Measurements from ENCODE around the gene SLC27A2.
"Not testable (repeated sequence)": the region's sequence is repeated elsewhere in the genome, so short reads cannot be mapped to it uniquely, and the experiment has no call there.

The SLC27A2 gene

DNA sequence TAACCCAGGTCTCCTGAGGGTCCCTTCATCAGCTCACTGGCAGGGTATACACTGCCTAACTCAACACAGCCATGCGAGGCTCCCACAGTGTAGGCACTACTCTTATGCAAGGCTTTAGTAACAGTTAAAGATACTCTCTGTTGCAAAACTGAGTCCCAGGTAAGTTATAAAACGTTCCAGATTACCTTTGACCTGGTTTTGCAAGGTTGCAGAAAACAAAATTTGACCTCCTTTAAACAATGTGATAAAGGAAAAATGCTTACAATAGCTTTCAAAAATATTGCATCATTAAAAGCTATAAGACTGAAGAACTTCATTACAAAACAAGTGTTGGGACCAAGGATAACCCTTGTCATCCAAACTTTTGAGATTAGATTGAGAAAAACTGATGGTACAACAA lies 5.5 kb downstream of the SLC27A2 start:
- no peaks in the 10 kb centered on the region for H3F3A ChIP-seq (ENCODE audit: insufficient read depth)
- no peak overlapping the region for H3K4me2 ChIP-seq (ENCODE audit: low read depth, low read length, poor library complexity, severe bottlenecking)
- no peak overlapping the region for H2AFZ ChIP-seq (ENCODE audit: low read depth, low read length, severe bottlenecking)
- TF ChIP-seq EZH2phosphoT487 (conservative IDR thresholded peaks at IDR 0.05; ENCODE audit: low read length): no peak
- TF ChIP-seq, protein P1, sequence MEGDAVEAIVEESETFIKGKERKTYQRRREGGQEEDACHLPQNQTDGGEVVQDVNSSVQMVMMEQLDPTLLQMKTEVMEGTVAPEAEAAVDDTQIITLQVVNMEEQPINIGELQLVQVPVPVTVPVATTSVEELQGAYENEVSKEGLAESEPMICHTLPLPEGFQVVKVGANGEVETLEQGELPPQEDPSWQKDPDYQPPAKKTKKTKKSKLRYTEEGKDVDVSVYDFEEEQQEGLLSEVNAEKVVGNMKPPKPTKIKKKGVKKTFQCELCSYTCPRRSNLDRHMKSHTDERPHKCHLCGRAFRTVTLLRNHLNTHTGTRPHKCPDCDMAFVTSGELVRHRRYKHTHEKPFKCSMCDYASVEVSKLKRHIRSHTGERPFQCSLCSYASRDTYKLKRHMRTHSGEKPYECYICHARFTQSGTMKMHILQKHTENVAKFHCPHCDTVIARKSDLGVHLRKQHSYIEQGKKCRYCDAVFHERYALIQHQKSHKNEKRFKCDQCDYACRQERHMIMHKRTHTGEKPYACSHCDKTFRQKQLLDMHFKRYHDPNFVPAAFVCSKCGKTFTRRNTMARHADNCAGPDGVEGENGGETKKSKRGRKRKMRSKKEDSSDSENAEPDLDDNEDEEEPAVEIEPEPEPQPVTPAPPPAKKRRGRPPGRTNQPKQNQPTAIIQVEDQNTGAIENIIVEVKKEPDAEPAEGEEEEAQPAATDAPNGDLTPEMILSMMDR (IDR thresholded peaks at IDR 0.05; ENCODE audit: insufficient read depth, low read length, poor library complexity, severe bottlenecking): no peak
- H3K27ac ChIP-seq (ENCODE audit: low read depth, low read length): no peak overlapping the region
- H3K9me2 ChIP-seq (replicated peaks; ENCODE audit: insufficient read depth, low read length): no peaks in the 10 kb centered on the region
- H3K79me2 ChIP-seq (ENCODE audit: insufficient read depth, low read length): no peaks in the 10 kb centered on the region
- H3K9me3 ChIP-seq (ENCODE audit: insufficient read depth, low read length): no peaks in the 10 kb centered on the region
- H3K27me3 ChIP-seq (ENCODE audit: low read length): no peaks in the 10 kb centered on the region
- no peaks in the 10 kb centered on the region for H3K36me3 ChIP-seq (ENCODE audit: low read length)
- no peak overlapping the region for H3K9ac ChIP-seq (ENCODE audit: low read length)
- H3K4me3 ChIP-seq (ENCODE audit: insufficient read depth, low read length, poor library complexity, severe bottlenecking): no peak overlapping the region
- no peaks in the 10 kb centered on the region for H4K20me1 ChIP-seq (ENCODE audit: low read depth, low read length)

GRCh38 chr15:50187997-50188396 lies 6.0 kb downstream of the SLC27A2 start:
- TF ChIP-seq EZH2phosphoT487 (conservative IDR thresholded peaks at IDR 0.05; ENCODE audit: low read length): no peak
- TF ChIP-seq, protein P1 (IDR thresholded peaks at IDR 0.05; ENCODE audit: insufficient read depth, low read length, poor library complexity, severe bottlenecking): no peak
- Histone ChIP-seq H3K9me3 (ENCODE audit: insufficient read depth, low read length) (no peaks in the 10 kb centered on the region), H3K27ac (ENCODE audit: low read depth, low read length) (no peak overlapping the region), H3K79me2 (ENCODE audit: insufficient read depth, low read length) (no peaks in the 10 kb centered on the region), H3K9ac (ENCODE audit: low read length) (no peak overlapping the region), H3F3A (ENCODE audit: insufficient read depth) (no peaks in the 10 kb centered on the region), H2AFZ (ENCODE audit: low read depth, low read length, severe bottlenecking) (no peak overlapping the region), H3K27me3 (ENCODE audit: low read length) (no peaks in the 10 kb centered on the region), H3K4me2 (ENCODE audit: low read depth, low read length, poor library complexity, severe bottlenecking) (no peak overlapping the region), H3K4me3 (ENCODE audit: insufficient read depth, low read length, poor library complexity, severe bottlenecking) (no peak overlapping the region), H4K20me1 (ENCODE audit: low read depth, low read length) (no peaks in the 10 kb centered on the region), H3K9me2 (replicated peaks; ENCODE audit: insufficient read depth, low read length) (no peaks in the 10 kb centered on the region), H3K36me3 (ENCODE audit: low read length) (no peaks in the 10 kb centered on the region)

GRCh38 chr15:50188793-50189192 lies 6.8 kb downstream of the SLC27A2 start:
- H3K9ac ChIP-seq (ENCODE audit: low read length); H3K4me3 ChIP-seq (ENCODE audit: insufficient read depth, low read length, poor library complexity, severe bottlenecking); H3K9me2 ChIP-seq (replicated peaks; ENCODE audit: insufficient read depth, low read length); H3F3A ChIP-seq (ENCODE audit: insufficient read depth); H4K20me1 ChIP-seq (ENCODE audit: low read depth, low read length); H3K4me2 ChIP-seq (ENCODE audit: low read depth, low read length, poor library complexity, severe bottlenecking); H3K79me2 ChIP-seq (ENCODE audit: insufficient read depth, low read length); H3K27ac ChIP-seq (ENCODE audit: low read depth, low read length); H2AFZ ChIP-seq (ENCODE audit: low read depth, low read length, severe bottlenecking); H3K36me3 ChIP-seq (ENCODE audit: low read length); H3K9me3 ChIP-seq (ENCODE audit: insufficient read depth, low read length); H3K27me3 ChIP-seq (ENCODE audit: low read length): not testable (repeated sequence)

GRCh38 chr15:50189633-50190032 lies 7.6 kb downstream of the SLC27A2 start:
- Histone ChIP-seq H3K4me3 (ENCODE audit: insufficient read depth, low read length, poor library complexity, severe bottlenecking) (no peak overlapping the region), H3K4me2 (ENCODE audit: low read depth, low read length, poor library complexity, severe bottlenecking) (no peak overlapping the region), H3K36me3 (ENCODE audit: low read length) (no peaks in the 10 kb centered on the region), H3F3A (ENCODE audit: insufficient read depth) (no peaks in the 10 kb centered on the region), H3K9ac (ENCODE audit: low read length) (no peak overlapping the region), H3K79me2 (ENCODE audit: insufficient read depth, low read length) (no peaks in the 10 kb centered on the region), H3K9me2 (replicated peaks; ENCODE audit: insufficient read depth, low read length) (no peaks in the 10 kb centered on the region), H3K9me3 (ENCODE audit: insufficient read depth, low read length) (no peaks in the 10 kb centered on the region), H3K27ac (ENCODE audit: low read depth, low read length) (no peak overlapping the region), H4K20me1 (ENCODE audit: low read depth, low read length) (no peaks in the 10 kb centered on the region), H3K27me3 (ENCODE audit: low read length) (no peaks in the 10 kb centered on the region), H2AFZ (ENCODE audit: low read depth, low read length, severe bottlenecking) (no peak overlapping the region)
- TF ChIP-seq, protein P1 (IDR thresholded peaks at IDR 0.05; ENCODE audit: insufficient read depth, low read length, poor library complexity, severe bottlenecking): no peak
- no peak for TF ChIP-seq EZH2phosphoT487 (conservative IDR thresholded peaks at IDR 0.05; ENCODE audit: low read length)

Data from SU-DHL-6 (cell line).